ENCODE measurements around the gene SEPSECS.

- TF ChIP-seq ZBTB49 (tag by site-specific recombination; IDR thresholded peaks at IDR 0.05; ENCODE audit: low read depth): no peak
- TF ChIP-seq CTCF (tag by site-specific recombination; IDR thresholded peaks at IDR 0.05): no peak
- TF ChIP-seq ZEB2 (tag by site-specific recombination; IDR thresholded peaks at IDR 0.05): no peak
- no peak for TF ChIP-seq ZNF274 (IDR thresholded peaks at IDR 0.05; ENCODE audit: low read length)
- TF ChIP-seq ZNF274 (tag by site-specific recombination; IDR thresholded peaks at IDR 0.05; ENCODE audit: borderline replicate concordance): no peak
- no peak for TF ChIP-seq ZBTB8A (tag by site-specific recombination; IDR thresholded peaks at IDR 0.05)
- no peak for TF ChIP-seq ZNF549 (tag by site-specific recombination; IDR thresholded peaks at IDR 0.05)
- no peak for TF ChIP-seq ZNF19 (tag by site-specific recombination; IDR thresholded peaks at IDR 0.05; ENCODE audit: low read depth)
- TF ChIP-seq ZNF302 (tag by site-specific recombination; IDR thresholded peaks at IDR 0.05; ENCODE audit: low read depth): no peak
- no peak for TF ChIP-seq REST (tag by site-specific recombination; IDR thresholded peaks at IDR 0.05)
- no peak for TF ChIP-seq ZBTB26 (tag by site-specific recombination; optimal IDR thresholded peaks at IDR 0.05)
- no peak for TF ChIP-seq GLIS2 (tag by site-specific recombination; IDR thresholded peaks at IDR 0.05)
- TF ChIP-seq ZBTB1 (tag by site-specific recombination; IDR thresholded peaks at IDR 0.05): no peak
- TF ChIP-seq WT1 (tag by site-specific recombination; IDR thresholded peaks at IDR 0.05): no peak
- TF ChIP-seq ZNF518A (tag by site-specific recombination; conservative IDR thresholded peaks at IDR 0.05; ENCODE audit: low read depth): no peak
Observed at GRCh38 chr4:25103418-25103817, 56.8 kb downstream of the SEPSECS start.
